Mesendoderm (in vitro differentiated cells): ENCODE data around the gene DLGAP4.
"Not testable (repeated sequence)": the region's sequence is repeated elsewhere in the genome, so short reads cannot be mapped to it uniquely, and the experiment has no call there.

ENCODE experiments used
- DNase-seq: peaks from one replicate; pipeline ENCODE4 v3.0.0; 2013
- H2AK5ac ChIP-seq: 2 replicates; pipeline ENCODE4 v1.6.1; 2013; ENCODE audit warnings: low read length, inconsistent platforms
- H2BK120ac ChIP-seq: 2 replicates; pipeline ENCODE4 v1.6.1; 2013; ENCODE audit warnings: low read depth, mild to moderate bottlenecking, low read length, moderate library complexity, mixed read lengths
- H2BK15ac ChIP-seq: replicated peaks from 2 replicates; pipeline ENCODE4 v1.6.1; 2013; ENCODE audit warnings: low read depth, mild to moderate bottlenecking, moderate library complexity
- H2BK5ac ChIP-seq: 2 replicates; pipeline ENCODE4 v1.6.1; 2013; ENCODE audit warnings: low read length, inconsistent platforms
- H3K18ac ChIP-seq: 2 replicates; pipeline ENCODE4 v1.6.1; 2013; ENCODE audit warnings: mild to moderate bottlenecking, low read length, mixed read lengths
- H3K23ac ChIP-seq: one replicate; pipeline ENCODE4 v1.6.1; 2013; ENCODE audit warnings: low read length
- H3K27ac ChIP-seq: 2 replicates; pipeline ENCODE4 v1.5.1; 2013; ENCODE audit warnings: low read depth, mild to moderate bottlenecking, inconsistent platforms, low read length, moderate library complexity
- H3K27me3 ChIP-seq: 2 replicates; pipeline ENCODE4 v1.6.1; 2013; ENCODE audit warnings: low read length, control low read depth, mild to moderate bottlenecking, inconsistent platforms; ENCODE audit not compliant: insufficient read depth, poor library complexity
- H3K36me3 ChIP-seq: 2 replicates; pipeline ENCODE4 v1.6.1; 2013; ENCODE audit warnings: low read length, inconsistent platforms; ENCODE audit not compliant: control insufficient read depth, insufficient read depth
- H3K4ac ChIP-seq: one replicate; pipeline ENCODE4 v1.6.1; 2013; ENCODE audit warnings: low read depth, mild to moderate bottlenecking, low read length, moderate library complexity
- H3K4me1 ChIP-seq: 2 replicates; pipeline ENCODE4 v1.6.1; 2013; ENCODE audit warnings: low read depth, low read length, inconsistent platforms; ENCODE audit not compliant: control insufficient read depth
- H3K4me2 ChIP-seq: 2 replicates; pipeline ENCODE4 v1.6.1; 2013; ENCODE audit warnings: low read length
- H3K4me3 ChIP-seq: 2 replicates; pipeline ENCODE4 v1.5.1; 2013; ENCODE audit warnings: mild to moderate bottlenecking, low read length
- H3K56ac ChIP-seq: one replicate; pipeline ENCODE4 v1.6.1; 2013; ENCODE audit warnings: low read length
- H3K79me1 ChIP-seq: 2 replicates; pipeline ENCODE4 v1.6.1; 2013; ENCODE audit warnings: low read length, inconsistent platforms
- H3K79me2 ChIP-seq: 2 replicates; pipeline ENCODE4 v1.6.1; 2013; ENCODE audit warnings: mild to moderate bottlenecking, low read length; ENCODE audit not compliant: control insufficient read depth, insufficient read depth
- H3K9ac ChIP-seq: 2 replicates; pipeline ENCODE4 v1.6.1; 2013; ENCODE audit warnings: low read length, inconsistent platforms
- H4K5ac ChIP-seq: one replicate; pipeline ENCODE4 v1.6.1; 2013; ENCODE audit warnings: low read length
- H4K8ac ChIP-seq: one replicate; pipeline ENCODE4 v1.6.1; 2013; ENCODE audit warnings: low read depth, mild to moderate bottlenecking, control low read depth, low read length, moderate library complexity
- WGBS: extraction: QIAGEN DNeasy Blood & Tissue Kit; methylation state at CpG from one replicate; pipeline ENCODE4 v1.1.7; 2013; ENCODE audit warnings: low lambda C conversion rate, missing lambda C conversion rate; ENCODE audit not compliant: insufficient coverage; ENCODE audit errors: extremely low coverage; 5-methylcytosine and 5-hydroxymethylcytosine counted together

The DLGAP4 gene

GRCh38 chr20:36519012-36519719 lies 213.0 kb downstream of the DLGAP4 start:
- no CpG with 5 or more reads among the region's 17 CpGs for WGBS
- no peak overlapping the region for H4K8ac ChIP-seq
- no peak overlapping the region for H2BK5ac ChIP-seq
- H3K18ac ChIP-seq, result no peak overlapping the region
- H3K4me1 ChIP-seq, result no peaks in the 10 kb centered on the region
- no peak overlapping the region for H2BK15ac ChIP-seq
- H3K36me3 ChIP-seq, result peaks cover 4% of the 10 kb centered on the region
- no peak overlapping the region for H3K4me2 ChIP-seq
- H2AK5ac ChIP-seq, result no peak overlapping the region
- DNase-seq, result no peak
- H3K79me2 ChIP-seq, result no peaks in the 10 kb centered on the region
- H3K4me3 ChIP-seq, result no peak overlapping the region
- no peak overlapping the region for H3K9ac ChIP-seq
- H3K4ac ChIP-seq, result no peak overlapping the region
- no peak overlapping the region for H2BK120ac ChIP-seq
- H3K27me3 ChIP-seq, result no peaks in the 10 kb centered on the region
- no peak overlapping the region for H3K23ac ChIP-seq
- H3K27ac ChIP-seq, result no peak overlapping the region
- H4K5ac ChIP-seq, result no peak overlapping the region
- H3K79me1 ChIP-seq, result no peaks in the 10 kb centered on the region
- no peak overlapping the region for H3K56ac ChIP-seq

- Histone ChIP-seq H3K79me2 (no peaks in the 10 kb centered on the region), H3K56ac (no peak overlapping the region), H3K4ac (no peak overlapping the region), H4K8ac (no peak overlapping the region), H3K79me1 (no peaks in the 10 kb centered on the region), H3K4me3 (no peak overlapping the region), H2AK5ac (no peak overlapping the region), H3K23ac (no peak overlapping the region), H3K4me1 (no peaks in the 10 kb centered on the region), H3K27ac (no peak overlapping the region), H3K4me2 (no peak overlapping the region), H4K5ac (no peak overlapping the region), H2BK120ac (no peak overlapping the region), H3K18ac (no peak overlapping the region), H2BK15ac (no peak overlapping the region), H3K36me3 (peaks cover 6% of the 10 kb centered on the region), H3K9ac (no peak overlapping the region), H3K27me3 (no peaks in the 10 kb centered on the region), H2BK5ac (no peak overlapping the region)
- DNase-seq, result no peak
- no CpG with 5 or more reads among the region's 2 CpGs for WGBS
These were observed 213.8 kb downstream of the DLGAP4 start for GRCh38 chr20:36519944-36520343.

- no peak overlapping the region for H3K9ac ChIP-seq
- H3K4ac ChIP-seq, result no peak overlapping the region
- H2BK120ac ChIP-seq, result no peak overlapping the region
- H3K18ac ChIP-seq, result no peak overlapping the region
- no CpG with 5 or more reads among the region's 1 CpG for WGBS
- H2BK5ac ChIP-seq, result no peak overlapping the region
- H3K27me3 ChIP-seq, result no peaks in the 10 kb centered on the region
- H3K4me2 ChIP-seq, result no peak overlapping the region
- no peak overlapping the region for H4K8ac ChIP-seq
- H3K79me2 ChIP-seq, result no peaks in the 10 kb centered on the region
- no peaks in the 10 kb centered on the region for H3K4me1 ChIP-seq
- H4K5ac ChIP-seq, result no peak overlapping the region
- no peak overlapping the region for H2BK15ac ChIP-seq
- no peak overlapping the region for H3K23ac ChIP-seq
- H2AK5ac ChIP-seq, result no peak overlapping the region
- peaks cover 8% of the 10 kb centered on the region for H3K36me3 ChIP-seq
- DNase-seq, result peak; percentile 57
- no peak overlapping the region for H3K56ac ChIP-seq
- H3K4me3 ChIP-seq, result no peak overlapping the region
- no peak overlapping the region for H3K27ac ChIP-seq
- no peaks in the 10 kb centered on the region for H3K79me1 ChIP-seq
These were observed 215.4 kb downstream of the DLGAP4 start for GRCh38 chr20:36521526-36521925.

GRCh38 chr20:36522412-36522811 lies 216.3 kb downstream of the DLGAP4 start:
- peaks cover 12% of the 10 kb centered on the region for H3K36me3 ChIP-seq
- not testable (repeated sequence) for H3K4me3 ChIP-seq, DNase-seq, H2BK120ac ChIP-seq, H3K18ac ChIP-seq, H3K79me1 ChIP-seq, H3K27me3 ChIP-seq, H2AK5ac ChIP-seq, H4K8ac ChIP-seq, H3K4me2 ChIP-seq, H3K79me2 ChIP-seq, H3K56ac ChIP-seq, H2BK15ac ChIP-seq, H4K5ac ChIP-seq, H2BK5ac ChIP-seq, H3K27ac ChIP-seq, H3K4ac ChIP-seq, H3K4me1 ChIP-seq, H3K9ac ChIP-seq, H3K23ac ChIP-seq
- WGBS, result no CpG with 5 or more reads among the region's 7 CpGs

DNA sequence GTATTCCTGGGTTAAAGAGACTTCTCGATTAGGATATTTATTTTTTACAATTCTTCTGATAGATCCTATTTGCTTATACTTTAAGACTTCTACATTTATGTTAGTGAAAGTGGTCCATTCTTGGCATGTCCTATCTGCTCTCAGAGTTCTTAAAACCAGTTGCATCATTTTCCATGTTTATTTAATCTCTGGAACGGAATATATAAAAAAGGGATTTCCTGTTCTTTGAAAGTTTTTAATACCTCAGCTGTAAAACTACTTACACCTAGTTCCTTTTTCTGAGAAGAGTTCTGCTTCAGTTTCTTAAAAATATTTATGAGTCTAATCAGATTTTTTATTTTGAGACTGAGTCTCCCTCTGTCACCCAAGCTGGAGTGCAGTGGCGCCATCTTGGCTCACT lies 217.2 kb downstream of the DLGAP4 start:
- no CpG with 5 or more reads among the region's 3 CpGs for WGBS
- Histone ChIP-seq H3K23ac (no peak overlapping the region), H3K56ac (no peak overlapping the region), H2BK15ac (no peak overlapping the region), H3K18ac (no peak overlapping the region), H3K27ac (no peak overlapping the region), H3K27me3 (no peaks in the 10 kb centered on the region), H2AK5ac (no peak overlapping the region), H3K4ac (no peak overlapping the region), H3K4me1 (no peaks in the 10 kb centered on the region), H3K79me2 (no peaks in the 10 kb centered on the region), H4K8ac (no peak overlapping the region), H2BK5ac (no peak overlapping the region), H3K36me3 (peaks cover 12% of the 10 kb centered on the region), H3K79me1 (no peaks in the 10 kb centered on the region), H3K9ac (no peak overlapping the region), H3K4me3 (no peak overlapping the region), H4K5ac (no peak overlapping the region), H2BK120ac (no peak overlapping the region), H3K4me2 (no peak overlapping the region)
- no peak for DNase-seq
